DOHH2 (cell line): ENCODE results near the gene HSD3B7.

ENCODE experiments used
- CTCF ChIP-seq: fragments of 200-600 bp; sonication (generic); IDR thresholded peaks from one replicate; pipeline ENCODE4 v1.5.1; 2014; ENCODE audit warnings: antibody characterized with exemption, mild to moderate bottlenecking, low read depth, low read length; ENCODE audit not compliant: poor library complexity, severe bottlenecking
- EZH2phosphoT487 ChIP-seq: fragments of 200-600 bp; sonication (generic); IDR thresholded peaks from 2 replicates; pipeline ENCODE4 v1.6.1; 2017; ENCODE audit warnings: borderline replicate concordance, mild to moderate bottlenecking, antibody characterized with exemption, low read length, moderate library complexity, mixed read lengths

DNA sequence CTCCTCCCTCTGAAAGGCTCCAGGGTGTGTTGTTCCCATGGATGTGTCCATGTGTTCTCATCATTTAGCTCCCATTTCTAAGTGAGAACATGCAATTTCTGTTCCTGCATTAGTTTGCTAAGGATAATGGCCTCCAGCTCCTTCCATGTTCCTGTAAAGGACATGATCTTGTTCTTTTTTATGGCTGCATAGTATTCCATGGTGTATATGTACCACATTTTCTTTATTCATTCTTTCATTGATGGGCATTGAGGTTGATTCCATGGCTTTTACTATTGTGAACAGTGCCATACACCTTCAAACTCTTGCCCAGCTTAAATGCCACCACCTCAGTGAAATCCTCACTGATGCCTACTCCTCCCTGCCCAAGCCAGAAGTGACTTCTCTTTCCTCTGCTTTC, 40.7 kb upstream of the HSD3B7 start:
- TF ChIP-seq EZH2phosphoT487 (no peak), CTCF (no peak)
